Activated T-helper 17 cell treated with anti-CD3 and anti-CD28 coated beads, Interleukin-2, amount 50 U/mL, for 72 hours (primary cell): ENCODE measurements around the gene TNFRSF4. TPM values are rescaled to one million over a fixed set of nuclear protein-coding genes. Genes with fewer than 3 reads are reported as not detected.

ENCODE experiments used
- ATAC-seq: fragments of 150-1000 bp; cut with Tn5 transposase; replicated peaks from 2 replicates; pipeline ENCODE4 v1.10.0; 2021; ENCODE audit warnings: mild to moderate bottlenecking, moderate library complexity
- H3K27ac Mint-ChIP-seq: one replicate; pipeline ENCODE4 v1.8.0; 2022; ENCODE audit warnings: mixed read lengths
- H3K27me3 Mint-ChIP-seq: one replicate; pipeline ENCODE4 v1.8.0; 2022; ENCODE audit warnings: mixed read lengths
- H3K36me3 Mint-ChIP-seq: one replicate; pipeline ENCODE4 v1.8.0; 2022; ENCODE audit warnings: low read depth, mild to moderate bottlenecking, mixed read lengths
- H3K4me1 Mint-ChIP-seq: one replicate; pipeline ENCODE4 v1.8.0; 2022; ENCODE audit warnings: mixed read lengths
- H3K4me3 Mint-ChIP-seq: one replicate; pipeline ENCODE4 v1.8.0; 2022; ENCODE audit warnings: mild to moderate bottlenecking, mixed read lengths
- H3K9me3 Mint-ChIP-seq: one replicate; pipeline ENCODE4 v1.8.0; 2022; ENCODE audit warnings: mixed read lengths
- total RNA-seq, 2 donors: library from RNA; stranded (reverse); gene quantifications; one replicate each; pipeline ENCODE4 v1.2.3, GENCODE V29; 2022

The TNFRSF4 gene
- total RNA-seq, 2 donors from 2014 or later = 384 to 1,007 TPM

DNA sequence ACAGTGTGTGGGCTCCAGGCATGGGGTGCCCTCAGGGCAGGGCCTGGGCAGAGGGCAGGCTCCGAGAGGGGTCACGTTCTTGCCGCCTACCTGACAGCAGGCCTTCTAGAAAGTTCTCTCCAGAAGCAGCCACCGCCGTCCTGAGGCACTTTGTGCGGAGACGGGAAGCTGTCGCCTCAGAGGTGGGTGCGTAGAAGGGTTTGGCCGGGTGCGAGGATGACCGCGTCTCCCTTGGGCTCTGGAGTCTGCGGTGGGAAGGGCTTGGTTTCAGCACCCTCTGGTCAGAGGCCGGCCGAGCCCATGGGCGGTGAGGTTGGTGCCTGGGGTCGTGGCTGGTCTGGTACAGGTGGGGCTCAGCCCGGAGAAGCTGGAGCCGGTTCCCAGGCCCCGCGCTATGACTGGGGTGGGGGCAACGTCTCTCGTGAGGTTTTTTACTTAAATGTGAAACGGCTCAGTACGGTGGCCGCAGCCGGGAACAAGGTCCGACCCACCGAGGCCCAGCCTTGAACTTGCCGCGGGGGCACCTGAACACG is 50.3 kb downstream of the TNFRSF4 start:
- no peaks in the 10 kb centered on the region for H3K27me3 Mint-ChIP-seq
- no peaks in the 10 kb centered on the region for H3K9me3 Mint-ChIP-seq
- no peaks in the 10 kb centered on the region for H3K4me1 Mint-ChIP-seq
- H3K27ac Mint-ChIP-seq = no peak overlapping the region
- H3K36me3 Mint-ChIP-seq = no peaks in the 10 kb centered on the region
- H3K4me3 Mint-ChIP-seq = no peak overlapping the region
- no peak for ATAC-seq

DNA sequence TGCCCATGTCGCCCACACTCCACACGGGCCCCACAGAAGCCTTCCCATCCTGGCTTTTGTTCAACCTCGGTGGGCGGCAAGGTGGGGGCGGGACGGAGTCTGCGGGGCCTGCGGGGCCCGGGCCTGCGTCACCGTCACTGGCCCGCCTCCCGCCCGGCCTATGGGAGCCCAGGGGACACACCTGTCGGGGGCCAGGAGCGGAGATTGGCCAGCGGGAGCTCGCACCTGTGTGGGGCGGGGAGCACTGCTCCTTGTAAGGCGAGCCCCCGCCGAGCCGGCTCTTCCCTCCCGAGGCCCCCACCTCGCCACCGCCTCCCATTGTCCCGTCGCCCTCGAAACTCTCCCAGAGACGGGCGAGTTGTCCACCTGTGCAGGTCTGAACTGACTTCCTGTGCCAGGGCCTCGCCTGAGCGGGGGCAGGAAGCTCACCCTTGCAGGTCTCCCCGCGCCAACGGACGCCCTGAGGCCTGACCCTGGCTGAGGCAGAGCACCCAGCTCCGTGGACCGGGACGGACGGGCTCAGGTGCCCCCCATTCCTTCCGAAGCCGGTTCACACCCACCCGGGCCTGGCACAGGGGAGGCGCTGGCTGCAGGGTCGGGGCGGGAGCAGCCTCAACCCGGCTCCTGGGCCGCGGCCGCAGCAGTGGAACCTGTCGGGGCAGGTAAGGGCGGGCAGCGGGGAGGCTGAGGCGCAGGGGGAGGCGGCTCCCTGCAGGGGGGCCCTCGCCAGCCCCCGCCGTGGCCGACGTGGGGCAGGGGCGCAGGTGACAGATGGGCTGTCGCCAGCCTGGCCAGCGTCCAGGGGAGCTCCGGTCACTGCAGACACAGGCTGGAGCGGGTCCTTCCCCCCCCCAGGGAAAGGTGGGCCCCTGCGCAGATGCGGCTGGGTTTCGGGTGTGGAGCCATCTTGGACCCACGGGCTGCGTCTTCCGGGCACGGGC is 51.1 kb downstream of the TNFRSF4 start:
- Mint-ChIP-seq H3K27me3 (no peaks in the 10 kb centered on the region), H3K4me3 (no peak overlapping the region), H3K36me3 (no peaks in the 10 kb centered on the region), H3K9me3 (no peaks in the 10 kb centered on the region), H3K4me1 (no peaks in the 10 kb centered on the region), H3K27ac (no peak overlapping the region)
- ATAC-seq = no peak

DNA sequence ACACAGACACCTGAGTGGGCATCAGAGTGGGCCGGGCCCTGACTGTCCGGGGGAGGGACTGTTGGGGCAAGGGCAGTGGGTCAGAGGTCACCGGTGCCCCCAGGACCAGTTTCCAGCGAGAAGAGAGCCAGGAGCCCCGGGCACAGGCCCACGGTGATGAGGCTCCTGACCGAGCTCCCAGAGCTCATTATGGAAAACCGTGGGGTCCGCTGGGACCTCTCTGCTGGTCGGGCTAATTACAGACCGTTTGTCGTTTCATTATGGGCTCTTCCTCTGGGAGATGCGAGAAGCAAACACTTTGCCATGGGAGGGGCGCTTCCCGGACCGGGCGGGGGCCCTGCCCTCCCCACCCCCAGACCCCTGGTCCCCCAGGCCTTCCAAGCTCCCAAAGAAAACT is 52.3 kb downstream of the TNFRSF4 start:
- no peak overlapping the region for H3K27ac Mint-ChIP-seq
- H3K4me3 Mint-ChIP-seq = no peak overlapping the region
- H3K9me3 Mint-ChIP-seq = no peaks in the 10 kb centered on the region
- H3K4me1 Mint-ChIP-seq = no peaks in the 10 kb centered on the region
- H3K36me3 Mint-ChIP-seq = no peaks in the 10 kb centered on the region
- ATAC-seq = no peak
- H3K27me3 Mint-ChIP-seq = no peaks in the 10 kb centered on the region

Other genes with a start within 250 kb of the TNFRSF4 start
- gene PLEKHN1, start 247.7 kb downstream of the TNFRSF4 start, total RNA-seq = 1 to 10 TPM; 2.8 to 6.3 TPM
- gene PERM1, start 232.1 kb downstream of the TNFRSF4 start, total RNA-seq = not detected
- gene HES4, start 214.1 kb downstream of the TNFRSF4 start, total RNA-seq = 1 to 10 TPM in 1 of 2 donors, not detected in 1; 2.5 TPM
- 10 to 100 TPM; 13.5 to 36.5 TPM for gene ISG15, start 200.7 kb downstream of the TNFRSF4 start, total RNA-seq
- gene AGRN, start 194.0 kb downstream of the TNFRSF4 start, total RNA-seq = 10 to 100 TPM; 12.1 to 87.6 TPM
- not detected for gene RNF223, start 139.8 kb downstream of the TNFRSF4 start, total RNA-seq
- gene C1orf159, start 98.1 kb downstream of the TNFRSF4 start, total RNA-seq = 10 to 100 TPM; 15.7 to 18.8 TPM
- under 1 TPM in 1 of 2 donors, not detected in 1; 0.11 TPM for gene TTLL10, start 40.3 kb downstream of the TNFRSF4 start, total RNA-seq
- gene TNFRSF18, start 7.6 kb downstream of the TNFRSF4 start, total RNA-seq = 100 to 1,000 TPM; 105 to 796 TPM
- 100 to 1,000 TPM; 169 to 773 TPM for gene SDF4, start 17.8 kb upstream of the TNFRSF4 start, total RNA-seq
- gene B3GALT6, start 18.1 kb upstream of the TNFRSF4 start, total RNA-seq = 10 to 100 TPM; 10.9 to 16.7 TPM
- 1 to 10 TPM; 1.8 to 7.5 TPM for gene C1QTNF12, start 32.6 kb upstream of the TNFRSF4 start, total RNA-seq
- 10 to 100 TPM; 68.7 to 78.0 TPM for gene UBE2J2, start 59.7 kb upstream of the TNFRSF4 start, total RNA-seq
- 1 to 10 TPM; 4.7 to 9.8 TPM for gene SCNN1D, start 66.3 kb upstream of the TNFRSF4 start, total RNA-seq
- 10 to 100 TPM; 41.4 to 43.3 TPM for gene ACAP3, start 93.8 kb upstream of the TNFRSF4 start, total RNA-seq
- 10 to 100 TPM; 15.9 to 24.0 TPM for gene PUSL1, start 94.4 kb upstream of the TNFRSF4 start, total RNA-seq
- gene INTS11, start 110.5 kb upstream of the TNFRSF4 start, total RNA-seq = 100 to 1,000 TPM; 122 to 125 TPM
- 10 to 100 TPM; 16.8 to 22.3 TPM for gene CPTP, start 110.6 kb upstream of the TNFRSF4 start, total RNA-seq
- 1 to 10 TPM in 1 of 2 donors, under 1 TPM in 1; 0.71 to 1.1 TPM for gene TAS1R3, start 117.1 kb upstream of the TNFRSF4 start, total RNA-seq
- 10 to 100 TPM; 46.2 to 48.0 TPM for gene DVL1, start 135.3 kb upstream of the TNFRSF4 start, total RNA-seq
- under 1 TPM in 1 of 2 donors, not detected in 1; 0.56 TPM for gene MXRA8, start 144.4 kb upstream of the TNFRSF4 start, total RNA-seq
- 100 to 1,000 TPM in 1 of 2 donors, 10 to 100 TPM in 1; 93.3 to 163 TPM for gene AURKAIP1, start 161.1 kb upstream of the TNFRSF4 start, total RNA-seq
- 100 to 1,000 TPM; 103 to 107 TPM for gene CCNL2, start 185.2 kb upstream of the TNFRSF4 start, total RNA-seq
- 100 to 1,000 TPM in 1 of 2 donors, 10 to 100 TPM in 1; 57.7 to 147 TPM for gene MRPL20, start 193.1 kb upstream of the TNFRSF4 start, total RNA-seq
- not detected for gene ANKRD65, start 207.1 kb upstream of the TNFRSF4 start, total RNA-seq
- 1 to 10 TPM in 1 of 2 donors, under 1 TPM in 1; 0.84 to 6.2 TPM for gene VWA1, start 221.5 kb upstream of the TNFRSF4 start, total RNA-seq
- gene ATAD3C, start 235.5 kb upstream of the TNFRSF4 start, total RNA-seq = 1 to 10 TPM; 1.4 to 2.1 TPM